Subcutaneous adipose tissue (tissue), 4 donors: ENCODE data around the gene GLYATL1. TPM values are rescaled to one million over a fixed set of nuclear protein-coding genes. Genes with fewer than 3 reads are reported as not detected.

Source experiments
- total RNA-seq, 4 donors: library from RNA; depleted of rRNA; stranded (reverse); fragments of >200 nt; gene quantifications; one replicate each; pipeline ENCODE4 v1.1.0, GENCODE V29; 2016
- TF ChIP-seq, protein P1 (sequence below): fragments of 450-650 bp; IDR thresholded peaks from one replicate; pipeline ENCODE4 v1.5.1; 2016; ENCODE audit warnings: low read depth, mild to moderate bottlenecking, control low read depth, antibody characterized with exemption, moderate library complexity

GLYATL1 gene
- total RNA-seq, 4 donors from 2014 or later, result not detected

- TF ChIP-seq, protein P1, sequence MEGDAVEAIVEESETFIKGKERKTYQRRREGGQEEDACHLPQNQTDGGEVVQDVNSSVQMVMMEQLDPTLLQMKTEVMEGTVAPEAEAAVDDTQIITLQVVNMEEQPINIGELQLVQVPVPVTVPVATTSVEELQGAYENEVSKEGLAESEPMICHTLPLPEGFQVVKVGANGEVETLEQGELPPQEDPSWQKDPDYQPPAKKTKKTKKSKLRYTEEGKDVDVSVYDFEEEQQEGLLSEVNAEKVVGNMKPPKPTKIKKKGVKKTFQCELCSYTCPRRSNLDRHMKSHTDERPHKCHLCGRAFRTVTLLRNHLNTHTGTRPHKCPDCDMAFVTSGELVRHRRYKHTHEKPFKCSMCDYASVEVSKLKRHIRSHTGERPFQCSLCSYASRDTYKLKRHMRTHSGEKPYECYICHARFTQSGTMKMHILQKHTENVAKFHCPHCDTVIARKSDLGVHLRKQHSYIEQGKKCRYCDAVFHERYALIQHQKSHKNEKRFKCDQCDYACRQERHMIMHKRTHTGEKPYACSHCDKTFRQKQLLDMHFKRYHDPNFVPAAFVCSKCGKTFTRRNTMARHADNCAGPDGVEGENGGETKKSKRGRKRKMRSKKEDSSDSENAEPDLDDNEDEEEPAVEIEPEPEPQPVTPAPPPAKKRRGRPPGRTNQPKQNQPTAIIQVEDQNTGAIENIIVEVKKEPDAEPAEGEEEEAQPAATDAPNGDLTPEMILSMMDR, result no peak
These were observed 33.4 kb upstream of the GLYATL1 start for GRCh38 chr11:58905721-58906547.

- TF ChIP-seq, protein P1, result no peak
These were observed 31.5 kb upstream of the GLYATL1 start for GRCh38 chr11:58907780-58908179.

- TF ChIP-seq, protein P1, result no peak
These were observed 27.2 kb upstream of the GLYATL1 start for GRCh38 chr11:58912124-58912523.

DNA sequence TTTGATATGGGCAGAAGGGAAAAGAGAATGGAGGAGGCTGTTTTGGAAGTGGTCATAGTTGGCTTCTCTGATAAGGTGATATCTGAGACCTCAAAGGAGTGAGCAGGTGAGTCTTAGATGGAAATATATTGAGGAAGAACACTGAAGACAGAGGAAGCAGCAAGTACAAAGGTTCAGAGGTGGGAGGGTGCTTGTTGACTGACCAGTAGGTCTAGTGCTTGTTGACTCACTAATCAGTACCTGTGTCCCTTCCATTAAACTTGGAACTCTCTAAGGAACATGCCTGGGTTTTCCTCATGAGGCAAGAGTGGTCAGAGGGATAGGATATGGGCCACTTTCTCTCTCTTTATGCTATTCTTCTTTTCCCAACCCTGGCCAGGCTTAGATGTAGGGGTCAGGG, 25.6 kb upstream of the GLYATL1 start:
- TF ChIP-seq, protein P1, result no peak

DNA sequence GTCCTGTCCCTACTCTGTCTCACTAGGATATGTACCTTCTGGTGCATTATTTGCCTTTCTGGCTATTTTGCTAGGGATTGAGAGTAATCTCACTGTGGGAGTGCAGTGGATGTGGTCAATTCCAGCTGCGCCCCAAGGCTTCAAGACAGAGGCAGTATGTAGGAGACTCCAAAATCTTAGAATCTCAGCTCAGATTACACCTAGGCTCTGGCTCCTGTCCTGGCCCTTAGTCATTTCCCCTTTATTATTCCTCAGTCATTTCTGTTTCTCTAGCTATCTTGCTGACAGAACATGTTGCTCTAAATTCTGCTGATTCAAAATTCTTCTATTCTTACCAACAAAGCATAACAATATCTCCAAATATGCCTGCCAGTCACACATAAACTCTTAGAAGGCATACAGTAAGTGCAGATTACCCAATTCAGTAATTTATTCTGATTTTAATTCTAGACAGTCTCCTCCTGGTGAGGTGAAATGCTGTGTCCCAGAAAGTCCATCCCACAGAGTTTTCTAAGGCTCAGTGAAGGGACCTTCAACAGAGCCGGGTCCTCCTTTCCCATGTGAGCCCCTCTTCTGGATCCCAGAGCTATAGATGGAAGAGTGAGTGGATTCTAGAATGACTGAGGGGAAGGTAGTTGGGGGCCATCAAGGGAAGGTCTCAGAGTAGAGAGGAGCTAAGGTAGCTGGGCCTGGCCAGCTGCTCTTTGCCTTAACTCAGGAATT, 24.3 kb upstream of the GLYATL1 start:
- TF ChIP-seq, protein P1, result no peak

- TF ChIP-seq, protein P1, result no peak
These were observed 22.7 kb upstream of the GLYATL1 start for GRCh38 chr11:58916637-58917036.

DNA sequence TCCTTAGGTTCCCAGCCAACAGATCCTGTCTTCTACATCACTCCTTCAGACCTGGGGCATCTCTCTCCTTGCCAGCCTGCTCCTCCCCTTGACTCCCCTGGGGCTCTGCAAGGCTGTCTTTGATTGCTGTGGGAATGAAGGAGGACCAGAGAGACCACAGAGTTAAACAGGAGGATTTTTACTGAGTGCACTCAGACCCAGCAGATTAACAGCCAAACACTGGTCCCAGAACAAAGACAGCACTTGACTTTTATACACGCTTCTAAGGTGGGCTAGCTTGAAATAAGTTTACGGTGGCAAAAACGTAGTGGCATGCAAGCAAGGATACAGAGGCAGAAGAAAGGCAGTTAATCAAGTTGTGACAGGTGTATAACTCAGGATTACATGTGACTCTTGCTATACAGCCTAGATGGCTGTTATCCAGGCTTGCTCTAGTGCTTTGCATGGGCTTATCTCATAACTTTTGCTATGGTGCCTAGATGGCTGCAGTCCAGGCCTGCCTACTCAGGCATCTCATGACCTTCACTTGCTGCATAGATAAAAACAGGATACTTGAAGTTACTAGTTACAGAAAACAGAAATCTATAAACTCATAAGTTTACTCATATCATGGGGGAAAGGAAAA, 22.0 kb upstream of the GLYATL1 start:
- TF ChIP-seq, protein P1, result no peak
